Stimulated activated CD4-positive, alpha-beta T cell treated with anti-CD3 and anti-CD28 coated beads, Interleukin-15, amount 100 ng/mL, for 1 hour (primary cell): ENCODE measurements around the gene RANBP1.

Experiments used
- DNase-seq, 2 donors: peaks; one replicate each; pipeline ENCODE4 v3.0.0-alpha.2; 2020; ENCODE audit warnings: low read depth in 1 of 2, low spot score in 1 of 2

Gene RANBP1

DNA sequence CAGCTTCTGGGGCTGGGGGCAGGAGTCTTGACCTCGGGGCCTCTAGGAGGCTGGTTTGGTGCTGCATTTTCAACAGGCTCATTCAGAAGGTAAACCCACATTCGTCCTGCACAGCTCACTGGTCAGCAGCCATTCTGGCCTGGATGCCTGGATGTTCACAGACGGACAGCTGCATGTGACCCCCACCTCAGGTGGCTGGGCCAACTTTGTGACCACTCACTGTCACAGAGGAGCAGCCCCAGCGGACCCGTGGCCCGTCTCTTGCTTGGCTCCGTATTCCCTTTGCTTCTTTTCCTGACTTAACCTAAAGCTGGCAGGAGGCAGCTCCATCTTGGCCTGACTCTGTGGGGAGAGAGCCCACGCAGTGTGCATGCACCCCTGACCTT, 27.6 kb upstream of the RANBP1 start:
- DNase-seq = no peak

DNA sequence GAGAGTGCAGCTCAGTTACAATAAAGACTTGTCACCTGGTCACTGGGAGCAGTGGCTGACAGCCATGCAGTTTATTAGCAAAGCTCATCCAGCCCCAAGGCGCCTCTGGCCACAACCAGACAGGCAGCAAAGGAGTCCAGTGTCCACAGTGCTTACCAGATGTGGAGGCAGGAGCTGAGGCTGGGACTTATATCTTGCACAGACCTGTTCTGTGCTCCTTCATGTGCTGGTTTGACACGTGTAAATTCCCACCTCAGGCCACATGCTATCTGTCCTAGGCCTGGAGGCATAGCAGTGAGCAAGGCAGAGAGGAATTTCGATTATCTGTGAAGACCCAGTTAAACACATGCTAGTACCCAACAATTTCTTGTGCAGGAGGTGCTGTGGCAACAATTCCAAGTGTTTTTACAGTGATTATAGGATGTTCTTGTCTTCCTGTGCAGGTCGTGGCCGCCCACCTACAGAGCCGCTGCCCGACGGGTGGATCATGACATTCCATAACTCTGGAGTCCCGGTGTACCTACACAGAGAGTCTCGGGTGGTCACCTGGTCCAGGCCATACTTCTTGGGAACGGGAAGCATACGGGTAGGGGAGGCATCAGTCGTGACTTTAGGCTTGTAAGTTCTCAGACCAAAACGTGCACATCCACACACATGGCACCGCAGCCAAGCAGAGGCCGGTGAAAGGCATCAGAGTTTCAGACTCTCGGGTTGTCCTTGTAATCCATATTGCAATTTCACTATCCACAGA, 26.5 kb upstream of the RANBP1 start:
- no peak for DNase-seq

DNA sequence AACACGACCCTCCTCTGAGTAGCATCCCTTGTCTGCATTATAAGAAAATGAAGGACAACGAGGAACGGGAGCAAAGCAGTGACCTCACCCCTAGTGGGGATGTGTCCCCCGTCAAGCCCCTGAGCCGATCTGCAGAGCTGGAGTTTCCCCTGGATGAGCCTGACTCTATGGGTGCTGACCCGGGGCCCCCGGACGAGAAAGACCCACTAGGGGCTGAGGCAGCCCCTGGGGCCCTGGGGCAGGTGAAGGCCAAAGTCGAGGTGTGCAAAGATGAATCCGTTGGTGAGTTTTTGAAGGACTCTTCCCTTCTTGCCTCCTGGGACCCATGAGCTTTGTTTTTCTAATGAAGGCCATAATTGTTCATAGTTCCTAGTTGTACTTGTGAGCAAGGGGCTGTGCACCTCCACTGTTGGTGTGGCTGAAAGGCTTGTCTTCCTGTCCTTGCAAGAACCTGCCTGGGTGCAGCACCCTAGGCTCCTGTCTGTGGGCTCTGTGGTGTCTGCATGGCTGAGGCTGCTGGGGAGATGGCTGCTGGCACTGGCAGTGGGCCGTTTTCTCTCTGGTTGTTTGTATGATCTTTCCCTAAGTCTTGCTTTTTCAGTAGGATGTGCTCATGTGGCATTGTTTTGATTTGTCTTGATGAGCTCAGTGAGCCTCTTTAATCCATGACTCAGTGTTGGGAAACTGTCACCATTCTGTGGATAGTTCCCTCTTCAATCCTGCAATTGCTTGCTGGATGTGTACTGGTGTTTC, 25.8 kb upstream of the RANBP1 start:
- DNase-seq = no peak

GRCh38 chr22:20090730-20091240, 25.1 kb upstream of the RANBP1 start:
- no peak for DNase-seq

DNA sequence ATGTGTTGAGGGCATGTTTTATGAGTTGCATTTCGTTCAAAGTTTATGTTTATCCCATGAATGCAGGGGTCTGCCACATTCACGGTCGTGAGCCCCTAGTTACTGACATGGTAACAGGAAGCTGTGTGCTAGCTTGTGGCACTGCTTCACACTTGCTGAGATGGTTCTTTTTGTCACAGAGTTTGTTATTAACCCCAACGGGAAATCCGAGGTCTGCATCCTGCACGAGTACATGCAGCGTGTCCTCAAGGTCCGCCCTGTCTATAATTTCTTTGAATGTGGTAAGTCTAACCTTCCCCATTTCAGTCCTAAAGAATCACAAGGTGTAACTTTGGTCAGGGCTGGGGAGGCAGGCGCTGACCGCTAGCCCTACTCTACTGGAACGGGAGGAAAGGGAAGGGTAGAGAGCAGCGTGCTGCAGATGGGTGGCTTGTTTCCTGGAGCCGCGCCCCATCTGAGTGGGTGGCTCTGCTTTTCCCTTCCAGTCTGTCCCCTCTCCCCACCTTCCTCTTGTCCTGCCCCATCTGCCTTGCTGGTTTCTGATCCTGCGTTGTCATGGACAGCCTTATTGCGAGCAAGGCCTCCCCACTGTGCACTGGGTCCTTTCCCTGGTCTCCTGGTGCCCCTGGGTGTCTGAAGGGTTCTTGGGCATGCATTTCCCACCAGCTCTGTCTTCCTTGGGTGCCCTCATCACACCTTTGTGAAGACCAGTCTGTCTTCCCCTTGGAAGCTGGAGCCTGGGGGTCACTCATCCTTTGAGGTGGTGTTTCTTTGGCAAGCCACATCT, 24.0 kb upstream of the RANBP1 start:
- DNase-seq = no peak

GRCh38 chr22:20092477-20092854, 23.4 kb upstream of the RANBP1 start:
- DNase-seq = no peak

- no peak for DNase-seq
These were observed 22.3 kb upstream of the RANBP1 start for GRCh38 chr22:20093418-20094196.

DNA sequence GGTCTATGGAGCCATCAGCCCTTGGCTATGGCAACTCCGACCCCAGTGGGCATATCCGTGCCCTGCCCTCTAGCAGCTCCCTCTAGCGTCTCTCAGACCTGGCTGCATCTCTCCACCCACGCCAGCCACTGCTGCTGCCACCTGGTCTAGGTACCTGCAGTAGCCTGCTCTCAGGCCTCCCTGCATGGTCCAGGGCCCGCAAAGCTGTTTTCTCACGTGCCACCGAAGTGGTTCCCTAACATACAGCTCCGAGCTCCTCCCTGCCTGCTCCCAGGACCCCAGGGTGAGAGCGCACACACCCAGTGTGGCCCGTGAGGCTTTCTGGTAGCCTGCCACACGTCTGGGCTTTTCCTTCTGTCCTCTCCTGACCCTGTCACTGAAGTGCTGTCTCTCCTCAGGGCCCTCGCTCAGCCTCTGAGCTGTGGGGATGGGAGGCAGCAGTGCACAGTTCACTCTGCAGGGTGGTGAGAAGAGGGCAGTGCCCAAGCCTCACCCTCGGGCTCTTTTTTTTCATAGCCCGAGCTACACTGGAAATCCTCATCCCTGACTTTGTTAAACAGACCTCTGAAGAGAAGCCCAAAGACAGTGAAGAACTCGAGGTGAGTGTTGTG, 21.6 kb upstream of the RANBP1 start:
- no peak for DNase-seq

DNA sequence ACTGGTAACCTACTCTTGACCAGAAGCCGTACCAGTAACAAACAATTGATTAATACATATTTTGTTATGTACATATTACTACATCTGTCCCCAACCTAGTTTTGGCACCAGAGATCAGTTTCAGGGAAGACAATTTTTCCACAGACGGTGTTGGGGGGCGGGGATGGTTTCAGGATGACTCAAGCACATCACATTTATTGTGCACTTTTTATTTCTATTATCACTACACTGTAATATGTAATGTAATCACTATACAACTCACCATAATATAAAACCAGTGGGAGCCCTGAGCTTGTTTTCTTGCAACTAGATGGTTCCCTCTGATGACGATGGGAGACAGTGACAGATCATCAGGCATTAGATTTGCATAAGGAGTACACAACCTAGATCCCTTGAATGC, 20.4 kb upstream of the RANBP1 start:
- DNase-seq = no peak

DNA sequence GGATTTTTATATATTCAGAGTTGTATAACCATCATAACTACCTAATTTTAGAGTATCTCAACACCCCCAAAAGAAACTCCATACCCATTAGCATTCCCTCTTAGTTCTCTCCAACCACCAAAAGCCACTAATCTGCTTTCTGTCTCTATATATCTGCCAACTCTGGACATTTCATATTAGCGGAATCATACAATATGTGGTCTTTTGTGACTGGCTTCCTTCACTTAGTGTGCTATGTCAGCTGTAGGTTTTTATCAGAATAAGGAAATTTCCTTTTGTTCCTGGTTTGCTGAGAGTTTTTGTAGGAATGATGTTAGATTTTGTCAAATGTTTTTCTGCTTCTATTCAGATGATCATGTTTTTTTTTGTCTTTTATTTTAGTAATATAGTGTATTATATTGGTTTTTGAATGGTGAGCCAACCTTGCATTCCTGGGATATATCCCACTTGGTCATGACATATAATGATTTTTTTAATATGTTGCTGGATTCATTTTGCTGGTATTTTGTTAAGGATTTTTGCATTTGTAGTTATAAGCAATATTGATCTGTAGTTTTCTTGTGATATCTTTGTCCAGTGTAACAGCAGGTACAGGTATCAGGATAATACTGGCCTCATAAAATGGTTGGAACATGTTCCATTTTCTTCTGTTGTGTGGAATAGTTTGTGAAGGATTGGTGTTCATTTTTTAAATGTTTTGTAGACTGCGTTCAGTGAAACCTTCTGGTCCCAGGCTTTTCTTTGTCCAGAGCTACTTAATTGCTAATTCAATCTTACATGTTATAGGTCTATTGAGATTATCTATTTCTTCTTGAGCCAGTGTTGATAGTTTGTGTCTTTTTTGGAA, 19.1 kb upstream of the RANBP1 start:
- no peak for DNase-seq

- no peak for DNase-seq
These were observed 16.7 kb upstream of the RANBP1 start for GRCh38 chr22:20099099-20099711.

DNA sequence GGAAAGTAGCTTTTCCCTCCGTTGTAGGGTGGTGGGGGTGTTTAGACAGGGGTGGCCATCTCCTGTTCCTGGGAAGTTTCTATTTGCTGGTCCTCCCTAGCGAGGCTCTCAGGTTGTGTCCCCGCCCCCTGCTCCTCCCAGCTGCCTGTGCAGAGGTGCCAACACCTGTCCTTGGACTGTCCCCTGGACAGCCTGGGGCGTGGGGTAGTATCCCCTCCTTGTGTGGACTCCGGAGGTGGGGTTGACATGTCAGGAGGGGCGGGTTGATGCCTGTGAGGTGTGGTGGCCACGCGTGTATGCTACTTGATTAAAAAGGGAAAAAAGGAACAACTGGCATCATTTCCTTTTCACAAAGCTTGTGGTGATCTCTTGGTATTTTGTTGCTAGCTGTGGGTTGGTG, 14.3 kb upstream of the RANBP1 start:
- DNase-seq = no peak

DNA sequence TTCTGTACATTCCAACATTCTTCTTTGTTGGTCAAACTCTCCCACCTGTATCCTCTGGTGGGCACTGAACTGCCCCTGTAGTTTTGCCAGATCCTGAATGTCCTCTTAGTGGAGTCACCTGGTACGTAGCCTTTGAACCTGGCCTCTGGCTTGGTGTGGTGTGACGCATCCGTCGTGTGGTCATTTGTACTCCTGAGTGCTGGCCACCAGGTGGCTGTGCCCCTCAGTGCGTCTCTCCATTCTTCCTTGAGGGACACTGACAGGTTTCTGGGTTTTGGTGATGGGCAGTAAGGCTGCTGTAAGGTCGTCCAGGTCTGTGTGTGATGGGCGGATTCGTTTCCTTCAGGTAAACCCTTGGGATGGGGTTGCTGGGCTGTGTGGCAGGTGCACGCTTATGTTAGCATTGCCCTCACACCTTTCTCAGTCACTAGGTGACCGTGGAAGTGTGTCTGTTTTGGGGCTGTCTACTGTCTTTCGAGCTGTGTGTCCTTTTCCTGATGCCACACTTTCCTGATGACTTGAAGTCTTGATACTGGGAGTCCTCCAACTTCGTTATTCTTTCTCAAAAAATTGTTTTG, 13.6 kb upstream of the RANBP1 start:
- DNase-seq = no peak

- DNase-seq = no peak
These were observed 10.3 kb upstream of the RANBP1 start for GRCh38 chr22:20105456-20106204.

GRCh38 chr22:20106205-20106848, 9.6 kb upstream of the RANBP1 start:
- no peak for DNase-seq

- DNase-seq = no peak
These were observed 9.1 kb upstream of the RANBP1 start for GRCh38 chr22:20106849-20107237.

DNA sequence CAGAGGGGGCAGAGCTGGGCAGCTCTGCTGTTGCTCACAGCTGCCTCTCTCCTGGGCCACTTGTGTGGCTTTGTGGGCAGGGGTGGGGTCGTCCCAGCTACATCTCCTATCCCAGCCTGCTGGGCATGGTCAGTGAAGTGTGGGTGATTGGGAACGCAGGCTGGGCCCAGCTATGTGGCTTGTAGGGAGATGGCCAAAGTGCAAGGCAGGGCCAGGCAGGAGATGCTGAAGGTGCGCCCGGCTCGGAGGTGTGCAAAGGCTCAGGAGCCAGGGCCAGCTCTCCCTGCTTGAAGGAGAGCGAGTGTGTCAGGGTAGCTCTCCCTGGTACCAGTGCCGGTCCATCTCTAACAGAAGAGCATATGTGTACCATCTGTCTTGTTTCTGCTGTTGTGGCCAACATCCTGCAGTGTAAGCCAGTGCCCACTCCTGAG, 8.4 kb upstream of the RANBP1 start:
- no peak for DNase-seq
